Activated naive CD4-positive, alpha-beta T cell treated with anti-CD3 and anti-CD28 coated beads, Interleukin-2, amount 50 U/mL, for 24 hours (primary cell): ENCODE measurements around the gene FADS2.

Experiments used
- H3K27ac Mint-ChIP-seq: one replicate; pipeline ENCODE4 v1.8.0; 2021; ENCODE audit warnings: mild to moderate bottlenecking, mixed read lengths
- H3K27me3 Mint-ChIP-seq: one replicate; pipeline ENCODE4 v1.8.0; 2021; ENCODE audit warnings: mixed read lengths
- H3K36me3 Mint-ChIP-seq: one replicate; pipeline ENCODE4 v1.8.0; 2021; ENCODE audit warnings: mixed read lengths
- H3K4me1 Mint-ChIP-seq: one replicate; pipeline ENCODE4 v1.8.0; 2021; ENCODE audit warnings: mixed read lengths
- H3K4me3 Mint-ChIP-seq: one replicate; pipeline ENCODE4 v1.8.0; 2021; ENCODE audit warnings: mild to moderate bottlenecking, mixed read lengths
- H3K9me3 Mint-ChIP-seq: one replicate; pipeline ENCODE4 v1.8.0; 2021; ENCODE audit warnings: mixed read lengths

FADS2 gene

GRCh38 chr11:61830237-61831105, 2.4 kb downstream of the FADS2 start:
- Mint-ChIP-seq H3K27ac (no peak overlapping the region), H3K36me3 (no peaks in the 10 kb centered on the region), H3K27me3 (peaks cover 19% of the 10 kb centered on the region), H3K4me3 (peak overlapping the region; percentile 8), H3K4me1 (peaks cover 25% of the 10 kb centered on the region), H3K9me3 (no peaks in the 10 kb centered on the region)

- H3K27ac Mint-ChIP-seq: no peak overlapping the region
- H3K4me3 Mint-ChIP-seq: no peak overlapping the region
- H3K27me3 Mint-ChIP-seq: peaks cover 14% of the 10 kb centered on the region
- peaks cover 29% of the 10 kb centered on the region for H3K4me1 Mint-ChIP-seq
- H3K9me3 Mint-ChIP-seq: no peaks in the 10 kb centered on the region
- H3K36me3 Mint-ChIP-seq: no peaks in the 10 kb centered on the region
These were observed 4.1 kb downstream of the FADS2 start for GRCh38 chr11:61832207-61832606.

GRCh38 chr11:61832754-61833153, 4.7 kb downstream of the FADS2 start:
- H3K27ac Mint-ChIP-seq: no peak overlapping the region
- H3K9me3 Mint-ChIP-seq: no peaks in the 10 kb centered on the region
- no peak overlapping the region for H3K4me3 Mint-ChIP-seq
- peaks cover 13% of the 10 kb centered on the region for H3K27me3 Mint-ChIP-seq
- peaks cover 29% of the 10 kb centered on the region for H3K4me1 Mint-ChIP-seq
- H3K36me3 Mint-ChIP-seq: no peaks in the 10 kb centered on the region

- Mint-ChIP-seq H3K4me1 (peaks cover 26% of the 10 kb centered on the region), H3K36me3 (no peaks in the 10 kb centered on the region), H3K9me3 (no peaks in the 10 kb centered on the region), H3K4me3 (peak overlapping the region; percentile 9), H3K27me3 (peaks cover 13% of the 10 kb centered on the region), H3K27ac (no peak overlapping the region)
These were observed 5.4 kb downstream of the FADS2 start for GRCh38 chr11:61833471-61833870.

- H3K4me1 Mint-ChIP-seq: peaks cover 23% of the 10 kb centered on the region
- H3K4me3 Mint-ChIP-seq: peak overlapping the region; percentile 53
- no peaks in the 10 kb centered on the region for H3K9me3 Mint-ChIP-seq
- H3K27me3 Mint-ChIP-seq: peaks cover 11% of the 10 kb centered on the region
- H3K27ac Mint-ChIP-seq: peak overlapping the region; percentile 73
- no peaks in the 10 kb centered on the region for H3K36me3 Mint-ChIP-seq
These were observed 5.8 kb downstream of the FADS2 start for GRCh38 chr11:61833926-61834277.

- H3K27me3 Mint-ChIP-seq: peaks cover 10% of the 10 kb centered on the region
- no peak overlapping the region for H3K4me3 Mint-ChIP-seq
- no peaks in the 10 kb centered on the region for H3K36me3 Mint-ChIP-seq
- H3K4me1 Mint-ChIP-seq: peaks cover 23% of the 10 kb centered on the region
- H3K9me3 Mint-ChIP-seq: no peaks in the 10 kb centered on the region
- no peak overlapping the region for H3K27ac Mint-ChIP-seq
These were observed 6.4 kb downstream of the FADS2 start for GRCh38 chr11:61834278-61835048.

GRCh38 chr11:61836193-61836592, 8.1 kb downstream of the FADS2 start:
- no peaks in the 10 kb centered on the region for H3K9me3 Mint-ChIP-seq
- H3K4me3 Mint-ChIP-seq: no peak overlapping the region
- H3K4me1 Mint-ChIP-seq: peaks cover 23% of the 10 kb centered on the region
- no peak overlapping the region for H3K27ac Mint-ChIP-seq
- H3K36me3 Mint-ChIP-seq: no peaks in the 10 kb centered on the region
- H3K27me3 Mint-ChIP-seq: peaks cover 1% of the 10 kb centered on the region

- no peaks in the 10 kb centered on the region for H3K27me3 Mint-ChIP-seq
- no peak overlapping the region for H3K4me3 Mint-ChIP-seq
- peaks cover 23% of the 10 kb centered on the region for H3K4me1 Mint-ChIP-seq
- H3K27ac Mint-ChIP-seq: no peak overlapping the region
- H3K36me3 Mint-ChIP-seq: no peaks in the 10 kb centered on the region
- H3K9me3 Mint-ChIP-seq: no peaks in the 10 kb centered on the region
These were observed 9.4 kb downstream of the FADS2 start for GRCh38 chr11:61837411-61838005.

GRCh38 chr11:61838501-61838900, 10.4 kb downstream of the FADS2 start:
- Mint-ChIP-seq H3K27me3 (no peaks in the 10 kb centered on the region), H3K4me3 (no peak overlapping the region), H3K27ac (no peak overlapping the region), H3K9me3 (no peaks in the 10 kb centered on the region), H3K36me3 (no peaks in the 10 kb centered on the region), H3K4me1 (peaks cover 21% of the 10 kb centered on the region)

GRCh38 chr11:61838921-61839320, 10.8 kb downstream of the FADS2 start:
- Mint-ChIP-seq H3K4me3 (no peak overlapping the region), H3K27ac (no peak overlapping the region), H3K9me3 (no peaks in the 10 kb centered on the region), H3K36me3 (no peaks in the 10 kb centered on the region), H3K27me3 (no peaks in the 10 kb centered on the region), H3K4me1 (peaks cover 16% of the 10 kb centered on the region)

- Mint-ChIP-seq H3K27ac (no peak overlapping the region), H3K4me1 (peaks cover 9% of the 10 kb centered on the region), H3K4me3 (no peak overlapping the region), H3K36me3 (no peaks in the 10 kb centered on the region), H3K9me3 (no peaks in the 10 kb centered on the region), H3K27me3 (no peaks in the 10 kb centered on the region)
These were observed 11.6 kb downstream of the FADS2 start for GRCh38 chr11:61839742-61840141.

- Mint-ChIP-seq H3K27ac (no peak overlapping the region), H3K4me1 (peaks cover 5% of the 10 kb centered on the region), H3K27me3 (no peaks in the 10 kb centered on the region), H3K36me3 (no peaks in the 10 kb centered on the region), H3K4me3 (no peak overlapping the region), H3K9me3 (no peaks in the 10 kb centered on the region)
These were observed 12.3 kb downstream of the FADS2 start for GRCh38 chr11:61840371-61840770.

GRCh38 chr11:61841636-61842527, 13.8 kb downstream of the FADS2 start:
- H3K4me3 Mint-ChIP-seq: no peak overlapping the region
- H3K27ac Mint-ChIP-seq: no peak overlapping the region
- no peaks in the 10 kb centered on the region for H3K4me1 Mint-ChIP-seq
- no peaks in the 10 kb centered on the region for H3K27me3 Mint-ChIP-seq
- H3K9me3 Mint-ChIP-seq: no peaks in the 10 kb centered on the region
- no peaks in the 10 kb centered on the region for H3K36me3 Mint-ChIP-seq

GRCh38 chr11:61842528-61842820, 14.4 kb downstream of the FADS2 start:
- no peaks in the 10 kb centered on the region for H3K4me1 Mint-ChIP-seq
- no peaks in the 10 kb centered on the region for H3K36me3 Mint-ChIP-seq
- no peak overlapping the region for H3K4me3 Mint-ChIP-seq
- no peaks in the 10 kb centered on the region for H3K9me3 Mint-ChIP-seq
- no peak overlapping the region for H3K27ac Mint-ChIP-seq
- H3K27me3 Mint-ChIP-seq: no peaks in the 10 kb centered on the region

GRCh38 chr11:61844909-61845565, 16.9 kb downstream of the FADS2 start:
- no peaks in the 10 kb centered on the region for H3K9me3 Mint-ChIP-seq
- no peak overlapping the region for H3K4me3 Mint-ChIP-seq
- no peak overlapping the region for H3K27ac Mint-ChIP-seq
- H3K4me1 Mint-ChIP-seq: no peaks in the 10 kb centered on the region
- H3K27me3 Mint-ChIP-seq: no peaks in the 10 kb centered on the region
- no peaks in the 10 kb centered on the region for H3K36me3 Mint-ChIP-seq
